SK-N-SH treated with all-trans-retinoic acid at 6 μM for 48 hours (cell line): ENCODE data around the gene UCK1.

Experiments used
- ATAC-seq: fragments of 200-7000 bp; cut with Tn5 transposase; 3 replicates; pipeline ENCODE4 v1.9.1; 2020; ENCODE audit warnings: mild to moderate bottlenecking, moderate library complexity
- ARNTL ChIP-seq: fragments of 450-650 bp; formaldehyde crosslinking; IDR thresholded peaks from 2 replicates; pipeline ENCODE4 v1.5.0; 2020; ENCODE audit warnings: low read depth, mild to moderate bottlenecking, moderate library complexity, borderline replicate concordance
- BACH2 ChIP-seq: fragments of 250-450 bp; sonication (Bioruptor Pico); IDR thresholded peaks from 2 replicates; pipeline ENCODE4 v1.9.0; 2021; ENCODE audit warnings: mild to moderate bottlenecking, borderline replicate concordance
- CREB5 ChIP-seq: fragments of 250-450 bp; sonication (Bioruptor Pico); IDR thresholded peaks from 2 replicates; pipeline ENCODE4 v1.5.1; 2020; ENCODE audit warnings: low read depth, mild to moderate bottlenecking, moderate library complexity
- ESRRG ChIP-seq: fragments of 250-450 bp; sonication (Bioruptor Pico); IDR thresholded peaks from 2 replicates; pipeline ENCODE4 v1.6.1; 2021; ENCODE audit warnings: mild to moderate bottlenecking
- GLIS3 ChIP-seq: fragments of 250-450 bp; sonication (Bioruptor Pico); IDR thresholded peaks from 2 replicates; pipeline ENCODE4 v1.5.0; 2020; ENCODE audit warnings: mild to moderate bottlenecking, moderate library complexity
- ISL1 ChIP-seq: fragments of 250-450 bp; sonication (Bioruptor Pico); IDR thresholded peaks from 2 replicates; pipeline ENCODE4 v2.1.2; 2022; ENCODE audit warnings: mild to moderate bottlenecking, moderate library complexity
- OSR1 ChIP-seq: fragments of 250-450 bp; sonication (Bioruptor Pico); IDR thresholded peaks from 2 replicates; pipeline ENCODE4 v1.8.0; 2022; ENCODE audit warnings: moderate library complexity, mild to moderate bottlenecking, inconsistent platforms
- PATZ1 ChIP-seq: fragments of 250-450 bp; sonication (Bioruptor Pico); IDR thresholded peaks from 2 replicates; pipeline ENCODE4 v1.8.0; 2020; ENCODE audit warnings: mild to moderate bottlenecking, moderate library complexity, borderline replicate concordance
- POU6F1 ChIP-seq: fragments of 250-450 bp; sonication (Bioruptor Pico); IDR thresholded peaks from 2 replicates; pipeline ENCODE4 v1.8.0; 2021; ENCODE audit warnings: low read depth, mild to moderate bottlenecking, moderate library complexity, borderline replicate concordance
- PPARA ChIP-seq: fragments of 250-450 bp; sonication (Bioruptor Pico); IDR thresholded peaks from 2 replicates; pipeline ENCODE4 v1.5.0; 2020; ENCODE audit warnings: mild to moderate bottlenecking, borderline replicate concordance
- RARB ChIP-seq: fragments of 250-450 bp; sonication (Bioruptor Pico); IDR thresholded peaks from 2 replicates; pipeline ENCODE4 v1.8.0; 2021; ENCODE audit warnings: mild to moderate bottlenecking, moderate library complexity
- SNAI2 ChIP-seq: fragments of 250-450 bp; sonication (Bioruptor Pico); IDR thresholded peaks from 2 replicates; pipeline ENCODE4 v1.5.0; 2020; ENCODE audit warnings: mild to moderate bottlenecking, moderate library complexity
- TCF4 ChIP-seq: fragments of 250-450 bp; sonication (Bioruptor Pico); IDR thresholded peaks from 2 replicates; pipeline ENCODE4 v1.8.0; 2021; ENCODE audit warnings: mild to moderate bottlenecking, moderate library complexity, borderline replicate concordance
- TOX ChIP-seq: fragments of 250-450 bp; sonication (Bioruptor Pico); IDR thresholded peaks from 2 replicates; pipeline ENCODE4 v1.8.0; 2021; ENCODE audit warnings: mild to moderate bottlenecking, moderate library complexity, borderline replicate concordance
- ZC3H10 ChIP-seq: fragments of 250-450 bp; sonication (Bioruptor Pico); IDR thresholded peaks from 2 replicates; pipeline ENCODE4 v1.5.1; 2021; ENCODE audit warnings: mild to moderate bottlenecking, moderate library complexity
- ZFP3 ChIP-seq: fragments of 250-450 bp; sonication (Bioruptor Pico); IDR thresholded peaks from 2 replicates; pipeline ENCODE4 v1.5.0; 2020; ENCODE audit warnings: mild to moderate bottlenecking, moderate library complexity
- ZFP30 ChIP-seq: fragments of 450-650 bp; formaldehyde crosslinking; IDR thresholded peaks from 2 replicates; pipeline ENCODE4 v1.5.0; 2022; ENCODE audit warnings: mild to moderate bottlenecking, moderate library complexity
- ZNF565 ChIP-seq: fragments of 450-650 bp; formaldehyde crosslinking; conservative IDR thresholded peaks from 2 replicates; pipeline ENCODE4 v1.5.0; 2020; ENCODE audit warnings: low read depth, mild to moderate bottlenecking, moderate library complexity
- ZNF8 ChIP-seq: fragments of 450-650 bp; formaldehyde crosslinking; IDR thresholded peaks from 2 replicates; pipeline ENCODE4 v1.5.0; 2020; ENCODE audit warnings: mild to moderate bottlenecking, moderate library complexity

Gene UCK1

GRCh38 chr9:131511416-131511815 lies 19.6 kb downstream of the UCK1 start:
- ATAC-seq = no peak
- TF ChIP-seq ESRRG (CRISPR knock-in tag) (no peak), ZFP3 (no peak), CREB5 (no peak), ARNTL (no peak), RARB (CRISPR knock-in tag) (no peak), ZC3H10 (CRISPR knock-in tag) (no peak), ISL1 (CRISPR knock-in tag) (no peak), ZNF565 (CRISPR knock-in tag) (no peak), ZNF8 (CRISPR knock-in tag) (no peak), BACH2 (CRISPR knock-in tag) (no peak), ZFP30 (CRISPR knock-in tag) (no peak), TCF4 (CRISPR knock-in tag) (no peak), TOX (CRISPR knock-in tag) (no peak)

GRCh38 chr9:131505012-131505411 lies 26.1 kb downstream of the UCK1 start:
- TF ChIP-seq SNAI2 (no peak), PPARA (CRISPR knock-in tag) (no peak), OSR1 (CRISPR knock-in tag) (no peak), ISL1 (CRISPR knock-in tag) (no peak)

GRCh38 chr9:131503626-131504465 lies 27.2 kb downstream of the UCK1 start:
- ATAC-seq = peak; percentile 35
- no peak for TF ChIP-seq ESRRG (CRISPR knock-in tag)
- TF ChIP-seq RARB (CRISPR knock-in tag) = no peak

More at GRCh38 chr9:131505012-131505411, 26.1 kb downstream of the UCK1 start:
- ATAC-seq = no peak

GRCh38 chr9:131502781-131503625 lies 28.1 kb downstream of the UCK1 start, which contains the start of gene POMT1:
POMT1 (plus strand) TSS chr9:131502918; CDS start chr9:131504219, 1,301 bp downstream.
- ATAC-seq = peak; percentile 83
- TF ChIP-seq PATZ1 (CRISPR knock-in tag) (peak; percentile 19; the same call in 1 of the 2 replicates), POU6F1 (CRISPR knock-in tag) (no peak), TCF4 (CRISPR knock-in tag) (no peak), GLIS3 (CRISPR knock-in tag) (0 out of 2 replicates have a peak, but pooled peaks have one; percentile 44), PPARA (CRISPR knock-in tag) (no peak)

GRCh38 chr9:131500939-131501541 lies 30.0 kb downstream of the UCK1 start:
- TF ChIP-seq RARB (CRISPR knock-in tag) = no peak
- TF ChIP-seq PATZ1 (CRISPR knock-in tag) = 0 out of 2 replicates have a peak, but pooled peaks have one; percentile 14
- no peak for ATAC-seq
